Upper lobe of left lung (tissue), 6 donors: ENCODE measurements around the gene C1QTNF3. TPM values are rescaled to one million over a fixed set of nuclear protein-coding genes. Genes with fewer than 3 reads are reported as not detected.
A peak's percentile ranks its signal among the peaks of the same experiment; 100 is the strongest.

Experiments
- ATAC-seq, 2 donors: fragments of 200-7000 bp; cut with Tn5 transposase; one replicate each; pipeline ENCODE4 v1.9.1; 2022; ENCODE audit warnings: mild to moderate bottlenecking in 2 of 2, moderate library complexity in 2 of 2; ENCODE audit not compliant: low FRiP score in 2 of 2
- DNase-seq, 2 donors: peaks; one replicate each; pipeline ENCODE4 v3.0.0-alpha.2; 2019 to 2020
- H3K27ac ChIP-seq, 4 donors: fragments of 200-600 bp; sonication (generic); one replicate each; pipeline ENCODE4 v1.5.1; 2016 to 2019
- H3K27me3 ChIP-seq, 4 donors: fragments of 200-600 bp; sonication (generic); one replicate each; pipeline ENCODE4 v1.5.1; 2017 to 2019
- H3K36me3 ChIP-seq, 4 donors: fragments of 200-600 bp; sonication (generic); one replicate each; pipeline ENCODE4 v1.5.1; 2016 to 2019
- H3K4me1 ChIP-seq, 4 donors: fragments of 200-600 bp; sonication (generic); one replicate each; pipeline ENCODE4 v1.5.1; 2018 to 2019
- H3K4me3 ChIP-seq, 4 donors: fragments of 200-600 bp; sonication (generic); one replicate each; pipeline ENCODE4 v1.5.1; 2017 to 2019; ENCODE audit warnings: mild to moderate bottlenecking in 2 of 4, moderate library complexity in 1 of 4
- H3K9me3 ChIP-seq, 4 donors: fragments of 200-600 bp; sonication (generic); one replicate each; pipeline ENCODE4 v1.5.1; 2018 to 2019
- CTCF ChIP-seq, 6 experiments: fragments of 450-650 bp in 4 of 6; fragments of 200-600 bp in 2 of 6; sonication (generic) in 2 of 6; IDR thresholded peaks; one replicate each; pipeline ENCODE4 v1.5.1; 2016 to 2019; ENCODE audit warnings: antibody characterized with exemption in 6 of 6
- EP300 ChIP-seq, 4 donors: sonication (generic); formaldehyde crosslinking; IDR thresholded peaks; one replicate each; pipeline ENCODE4 v1.5.1; 2017; ENCODE audit warnings: antibody characterized with exemption in 4 of 4, control low read depth in 2 of 4
- POLR2A ChIP-seq, 4 donors: fragments of 450-650 bp; IDR thresholded peaks; one replicate each; pipeline ENCODE4 v1.5.1; 2016 to 2017; ENCODE audit warnings: antibody characterized with exemption in 4 of 4, mild to moderate bottlenecking in 2 of 4
- POLR2AphosphoS5 ChIP-seq, 2 donors: sonication (generic); formaldehyde crosslinking; IDR thresholded peaks; one replicate each; pipeline ENCODE4 v1.5.1; 2017; ENCODE audit warnings: antibody characterized with exemption in 2 of 2
- WGBS, 2 donors: methylation state at CpG; one replicate each; pipeline ENCODE4 v1.1.5; 2017 to 2018; 5-methylcytosine and 5-hydroxymethylcytosine counted together
- total RNA-seq, 6 donors: library from RNA; depleted of rRNA in 4 of 6; stranded (reverse); fragments of >200 nt in 4 of 6; gene quantifications; one replicate each; pipeline versions ENCODE4 v1.1.0 to v1.2.1, GENCODE V29; 2016 to 2021
- donor health status: DM: no; HTN: no; CAD: no; lungs with moderate emphysema.
- donor health status: DM: no; HTN: yes; CAD: no; lungs with severe emphysema.

The C1QTNF3 gene
- total RNA-seq, 6 donors from 2014 or later, result 3.2 to 16.8 (median 9.3) TPM

- Histone ChIP-seq H3K27me3 (no peaks in the 10 kb centered on the region), H3K4me1 (peaks cover 0 to 13% (median 4%) of the 10 kb centered on the region in 4 donors), H3K4me3 (no peak overlapping the region), H3K9me3 (no peaks in the 10 kb centered on the region), H3K27ac (no peak overlapping the region), H3K36me3 (peaks cover 0 to 22% (median 8%) of the 10 kb centered on the region in 4 donors)
- 90 to 100% methylated on average over 4 of the region's 4 CpGs for WGBS, 2 donors
- no peak for ATAC-seq
- DNase-seq, result no peak
- TF ChIP-seq CTCF (IDR thresholded peaks at IDR 0.05) (no peak), POLR2AphosphoS5 (IDR thresholded peaks at IDR 0.05) (no peak), POLR2A (IDR thresholded peaks at IDR 0.05) (no peak), EP300 (IDR thresholded peaks at IDR 0.05) (no peak)
These were observed 43.0 kb downstream of the C1QTNF3 start for GRCh38 chr5:33999978-34000377.

- DNase-seq (peak in 1 of 2 donors; percentile 73), ATAC-seq (peak; percentile 77 to 87)
- 32% methylated on average over 6 of the region's 6 CpGs for WGBS, 2 donors
- Histone ChIP-seq H3K9me3 (no peaks in the 10 kb centered on the region), H3K36me3 (peaks cover 0 to 18% (median 1%) of the 10 kb centered on the region in 4 donors), H3K27ac (no peak overlapping the region), H3K4me1 (peaks cover 0 to 13% (median 4%) of the 10 kb centered on the region in 4 donors), H3K4me3 (no peak overlapping the region), H3K27me3 (no peaks in the 10 kb centered on the region)
- TF ChIP-seq POLR2AphosphoS5 (IDR thresholded peaks at IDR 0.05) (peak in 1 of 2 donors; percentile 29), EP300 (IDR thresholded peaks at IDR 0.05) (no peak), CTCF (IDR thresholded peaks at IDR 0.05) (peak; percentile 40 to 66 (median 46)), POLR2A (IDR thresholded peaks at IDR 0.05) (no peak)
These were observed 45.6 kb downstream of the C1QTNF3 start for GRCh38 chr5:33997331-33997983.

GRCh38 chr5:33995865-33996264 lies 47.1 kb downstream of the C1QTNF3 start:
- peaks cover 0 to 6% (median 2%) of the 10 kb centered on the region in 4 donors for H3K4me1 ChIP-seq
- no peak for TF ChIP-seq POLR2AphosphoS5 (IDR thresholded peaks at IDR 0.05)
- no peak for TF ChIP-seq CTCF (IDR thresholded peaks at IDR 0.05)
- no peak for TF ChIP-seq POLR2A (IDR thresholded peaks at IDR 0.05)
- no peak for TF ChIP-seq EP300 (IDR thresholded peaks at IDR 0.05)
- H3K9me3 ChIP-seq, result no peaks in the 10 kb centered on the region
- no peaks in the 10 kb centered on the region for H3K27me3 ChIP-seq
- H3K36me3 ChIP-seq, result peaks cover 0 to 18% (median 1%) of the 10 kb centered on the region in 4 donors
- 64 to 70% methylated on average over 2 of the region's 2 CpGs for WGBS, 2 donors
- H3K4me3 ChIP-seq, result no peak overlapping the region
- DNase-seq, result no peak
- no peak overlapping the region for H3K27ac ChIP-seq
- peak in 1 of 2 donors; percentile 21 for ATAC-seq

- ATAC-seq (peak in 1 of 2 donors; percentile 31), DNase-seq (no peak)
- no peak for TF ChIP-seq POLR2AphosphoS5 (IDR thresholded peaks at IDR 0.05)
- TF ChIP-seq EP300 (IDR thresholded peaks at IDR 0.05), result no peak
- TF ChIP-seq CTCF (IDR thresholded peaks at IDR 0.05), result no peak
- TF ChIP-seq POLR2A (IDR thresholded peaks at IDR 0.05), result no peak
- Histone ChIP-seq H3K27ac (no peak overlapping the region), H3K4me1 (peaks cover 0 to 4% (median 2%) of the 10 kb centered on the region in 4 donors), H3K4me3 (no peak overlapping the region), H3K36me3 (peaks cover 0 to 18% (median 1%) of the 10 kb centered on the region in 4 donors), H3K9me3 (no peaks in the 10 kb centered on the region), H3K27me3 (no peaks in the 10 kb centered on the region)
- WGBS, 2 donors, result 44 to 71% methylated on average over 1 of the region's 1 CpG
These were observed 48.2 kb downstream of the C1QTNF3 start for GRCh38 chr5:33994845-33995244.

- no peak overlapping the region for H3K27ac ChIP-seq
- no peak overlapping the region for H3K4me3 ChIP-seq
- H3K36me3 ChIP-seq, result peaks cover 8 to 31% (median 13%) of the 10 kb centered on the region in 4 donors
- H3K27me3 ChIP-seq, result no peaks in the 10 kb centered on the region
- H3K9me3 ChIP-seq, result no peaks in the 10 kb centered on the region
- DNase-seq, result no peak
- H3K4me1 ChIP-seq, result peaks cover 0 to 4% (median 2%) of the 10 kb centered on the region in 4 donors
- ATAC-seq, result no peak
- TF ChIP-seq EP300 (IDR thresholded peaks at IDR 0.05) (no peak), CTCF (IDR thresholded peaks at IDR 0.05) (no peak), POLR2A (IDR thresholded peaks at IDR 0.05) (no peak)
- WGBS, 2 donors, result 89 to 95% methylated on average over 2 of the region's 2 CpGs
These were observed 50.1 kb downstream of the C1QTNF3 start for GRCh38 chr5:33992864-33993263.
